GM19035 (cell line): ENCODE measurements around the gene DUSP21.
"Not testable (repeated sequence)": the region's sequence is repeated elsewhere in the genome, so short reads cannot be mapped to it uniquely, and the experiment has no call there.

Experiments used
- ATAC-seq: cut with Tn5 transposase; IDR thresholded peaks from one replicate; pipeline ENCODE4 v1.9.1; 2021; ENCODE audit not compliant: unreplicated experiment

DUSP21 gene

DNA sequence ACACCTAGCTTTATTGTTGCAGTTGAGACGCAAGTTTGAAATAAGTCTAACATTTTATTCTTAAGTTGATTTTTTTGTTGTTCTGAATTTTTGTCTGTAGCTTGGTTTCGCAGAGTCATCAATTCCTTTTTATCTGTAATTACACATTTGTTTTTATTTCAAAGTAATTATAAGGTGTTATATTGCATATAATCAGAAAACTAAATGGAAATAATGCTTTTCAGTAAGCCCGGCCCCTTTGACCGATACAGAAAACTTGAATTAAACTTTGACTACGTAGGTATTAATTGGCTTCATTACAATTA lies 31.3 kb downstream of the DUSP21 start:
- no peak for ATAC-seq

DNA sequence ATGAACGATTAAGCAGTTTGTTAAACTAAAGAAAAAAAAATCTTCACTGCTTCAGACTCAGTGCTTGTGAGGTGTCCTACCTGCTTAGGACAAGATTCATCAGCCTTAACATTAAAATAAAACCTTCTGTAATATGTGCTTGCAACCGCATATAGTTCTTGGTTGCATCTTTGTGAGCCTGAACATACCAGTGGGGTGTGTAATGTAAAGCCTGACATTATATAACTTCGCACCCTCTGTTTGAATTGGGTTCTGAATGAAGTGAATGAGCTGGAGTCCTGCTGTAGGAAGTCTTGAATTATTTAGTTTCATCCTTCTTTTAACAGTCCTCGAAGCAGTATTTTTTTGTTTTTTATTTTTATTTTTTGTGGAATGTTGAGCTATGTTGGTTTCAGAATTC lies 32.3 kb downstream of the DUSP21 start:
- ATAC-seq: no peak

GRCh38 chrX:44876767-44877166 lies 32.9 kb downstream of the DUSP21 start:
- no peak for ATAC-seq

DNA sequence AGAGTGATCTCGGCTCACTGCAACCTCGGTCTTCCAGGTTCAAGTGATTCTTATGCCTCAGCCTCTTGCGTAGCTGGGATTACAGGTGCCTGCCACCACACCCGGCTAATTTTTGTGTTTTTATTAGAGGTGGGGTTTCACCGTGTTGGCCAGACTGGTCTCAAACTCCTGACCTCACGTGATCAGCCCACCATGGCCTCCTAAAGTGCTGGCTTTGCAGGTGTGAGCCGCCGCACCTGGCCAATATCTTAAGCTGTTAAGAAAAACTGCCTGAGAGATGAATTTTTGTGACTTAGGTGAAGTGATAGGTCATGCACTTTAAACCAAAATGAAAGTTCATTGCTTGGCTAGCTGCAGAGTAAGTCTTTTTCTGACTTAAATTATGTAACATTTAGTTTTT lies 35.0 kb downstream of the DUSP21 start:
- no peak for ATAC-seq

DNA sequence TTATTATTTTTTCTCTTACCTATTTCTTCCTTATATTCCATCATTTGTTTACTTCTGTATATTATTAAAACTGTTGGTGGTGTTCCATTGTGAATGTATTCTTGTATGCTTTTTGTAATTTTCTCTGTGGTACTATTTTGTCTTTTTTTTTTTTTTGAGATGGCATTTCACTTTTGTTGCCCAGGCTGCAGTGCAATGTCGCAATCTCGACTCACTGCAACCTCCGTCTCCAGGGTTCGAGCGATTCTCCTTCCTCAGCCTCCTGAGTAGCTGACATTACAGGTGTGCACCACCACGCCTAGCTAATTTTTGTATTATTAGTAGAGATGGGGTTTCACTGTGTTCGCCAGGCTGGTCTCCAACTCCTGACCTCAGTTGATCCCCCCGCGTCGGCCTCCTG lies 37.7 kb downstream of the DUSP21 start:
- ATAC-seq: no peak

DNA sequence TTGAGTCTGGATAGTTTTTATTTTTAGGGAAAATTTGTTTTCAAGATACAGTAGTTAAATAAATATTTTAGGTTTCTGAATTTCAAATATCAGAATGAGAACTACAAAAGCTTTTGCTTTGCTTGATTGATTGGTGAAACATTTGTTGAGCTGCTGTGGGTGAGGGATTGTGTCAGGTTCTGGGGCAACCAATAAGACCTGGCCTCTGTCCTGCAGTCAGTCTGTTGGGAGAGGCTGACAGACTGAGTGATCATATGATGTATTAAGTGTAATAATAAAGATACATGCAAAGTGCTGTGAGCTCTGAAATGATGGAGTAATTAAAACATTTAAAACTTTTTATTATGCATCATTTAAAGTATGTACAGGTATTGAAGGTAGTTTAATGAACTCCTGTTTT lies 38.8 kb downstream of the DUSP21 start:
- ATAC-seq: no peak

- no peak for ATAC-seq
These were observed 41.1 kb downstream of the DUSP21 start for GRCh38 chrX:44884944-44885343.

GRCh38 chrX:44889824-44890223 lies 46.0 kb downstream of the DUSP21 start:
- no peak for ATAC-seq

DNA sequence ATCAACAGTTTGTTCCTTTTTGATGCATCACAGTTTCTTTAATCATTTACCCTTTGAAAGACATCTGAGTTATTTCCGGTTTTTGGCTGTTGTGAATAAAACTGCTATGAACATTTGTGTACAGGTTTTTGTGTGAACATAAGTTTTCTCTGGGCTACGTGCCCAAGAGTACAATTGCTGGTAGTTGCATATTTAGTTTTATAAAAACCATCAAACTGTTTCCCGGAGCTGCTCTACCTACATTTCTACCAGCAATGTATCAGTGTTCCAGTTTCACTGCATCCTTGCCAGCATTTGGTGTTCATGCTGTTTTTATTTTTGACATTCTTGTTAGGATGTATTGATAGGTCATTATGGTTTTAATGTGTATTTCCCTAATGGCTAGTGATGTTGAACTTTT lies 46.4 kb downstream of the DUSP21 start:
- no peak for ATAC-seq

DNA sequence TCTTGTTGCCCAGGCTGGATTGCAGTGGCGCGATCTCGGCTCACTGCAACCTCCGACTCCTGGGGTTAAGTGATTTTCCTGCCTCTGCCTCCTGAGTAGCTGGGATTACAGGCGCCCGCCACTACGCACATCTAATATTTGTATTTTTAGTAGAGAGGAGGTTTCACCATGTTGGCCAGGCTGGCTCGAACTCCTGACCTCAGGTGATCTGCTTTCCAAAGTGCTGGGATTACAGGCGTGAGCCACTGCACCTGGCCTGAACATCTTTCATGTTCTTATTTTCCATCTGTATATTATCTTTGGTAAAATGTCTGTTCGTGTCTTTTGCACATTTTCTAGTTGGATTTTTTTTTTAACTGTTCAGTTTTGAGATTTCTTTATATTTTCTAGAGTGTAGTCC lies 46.9 kb downstream of the DUSP21 start:
- not testable (repeated sequence) for ATAC-seq

- no peak for ATAC-seq
These were observed 47.8 kb downstream of the DUSP21 start for GRCh38 chrX:44891642-44892041.
